Measurements from ENCODE around the gene SKIC2. TPM values are rescaled to one million over a fixed set of nuclear protein-coding genes. Genes with fewer than 3 reads are reported as not detected.
"Not testable (repeated sequence)": the region's sequence is repeated elsewhere in the genome, so short reads cannot be mapped to it uniquely, and the experiment has no call there.

The SKIC2 gene
- total and polyA plus RNA-seq, 4 donors, result 28.1 to 78.0 (median 61.6) TPM

DNA sequence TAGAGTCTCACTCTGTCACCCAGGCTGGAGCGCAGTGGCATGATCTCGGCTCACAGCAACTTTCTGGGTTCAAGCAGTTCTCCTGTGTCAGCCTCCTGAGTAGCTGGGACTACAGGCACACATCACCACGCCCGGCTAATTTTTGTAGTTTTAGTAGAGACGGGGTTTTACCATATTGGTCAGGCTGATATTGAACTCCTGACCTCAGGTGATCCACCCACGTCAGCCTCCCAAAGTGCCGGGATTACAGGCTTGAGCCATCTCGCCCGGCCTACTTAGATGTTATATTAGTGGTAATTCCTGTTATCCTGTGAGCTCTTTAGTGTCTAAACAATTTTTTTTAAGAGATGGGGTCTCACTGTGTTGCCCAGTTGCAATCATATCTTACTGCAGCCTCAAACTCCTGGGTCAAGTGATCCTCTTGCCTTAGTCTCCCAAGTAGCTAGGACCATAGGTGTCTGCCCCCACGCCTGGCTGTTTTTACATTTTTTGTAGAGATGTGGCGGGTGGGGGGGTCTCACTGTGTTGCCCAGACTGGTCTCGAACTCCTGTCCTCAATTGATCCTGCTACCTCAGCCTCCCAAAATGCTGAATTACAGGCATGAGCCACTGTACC, 18.9 kb downstream of the SKIC2 start:
- TF ChIP-seq, protein P1, sequence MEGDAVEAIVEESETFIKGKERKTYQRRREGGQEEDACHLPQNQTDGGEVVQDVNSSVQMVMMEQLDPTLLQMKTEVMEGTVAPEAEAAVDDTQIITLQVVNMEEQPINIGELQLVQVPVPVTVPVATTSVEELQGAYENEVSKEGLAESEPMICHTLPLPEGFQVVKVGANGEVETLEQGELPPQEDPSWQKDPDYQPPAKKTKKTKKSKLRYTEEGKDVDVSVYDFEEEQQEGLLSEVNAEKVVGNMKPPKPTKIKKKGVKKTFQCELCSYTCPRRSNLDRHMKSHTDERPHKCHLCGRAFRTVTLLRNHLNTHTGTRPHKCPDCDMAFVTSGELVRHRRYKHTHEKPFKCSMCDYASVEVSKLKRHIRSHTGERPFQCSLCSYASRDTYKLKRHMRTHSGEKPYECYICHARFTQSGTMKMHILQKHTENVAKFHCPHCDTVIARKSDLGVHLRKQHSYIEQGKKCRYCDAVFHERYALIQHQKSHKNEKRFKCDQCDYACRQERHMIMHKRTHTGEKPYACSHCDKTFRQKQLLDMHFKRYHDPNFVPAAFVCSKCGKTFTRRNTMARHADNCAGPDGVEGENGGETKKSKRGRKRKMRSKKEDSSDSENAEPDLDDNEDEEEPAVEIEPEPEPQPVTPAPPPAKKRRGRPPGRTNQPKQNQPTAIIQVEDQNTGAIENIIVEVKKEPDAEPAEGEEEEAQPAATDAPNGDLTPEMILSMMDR (IDR thresholded peaks at IDR 0.05; ENCODE audit: control extremely low read depth, extremely low read depth), result no peak
- DNase-seq (peak in 1 of 3 donors; percentile 8), ATAC-seq (ENCODE audit: insufficient read depth, low FRiP score) (no peak)
- Histone ChIP-seq H3K36me3 (ENCODE audit: control insufficient read depth in 4 of 4, insufficient read depth in 4 of 4, low read length in 4 of 4) (peaks cover 0 to 10% (median 9%) of the 10 kb centered on the region in 4 donors), H3K27ac (ENCODE audit: low read depth in 1 of 2, low read length in 1 of 2) (no peak overlapping the region), H3K4me1 (ENCODE audit: control insufficient read depth in 5 of 5, insufficient read depth in 5 of 5, low read length in 5 of 5) (peaks cover 0 to 7% (median 4%) of the 10 kb centered on the region in 5 donors), H3K27me3 (ENCODE audit: control insufficient read depth in 3 of 3, insufficient read depth in 3 of 3, low read length in 2 of 3) (no peaks in the 10 kb centered on the region), H3K9ac (ENCODE audit: insufficient read depth in 1 of 2, low read length in 2 of 2) (no peak overlapping the region), H3K4me3 (no peak overlapping the region), H3K9me3 (ENCODE audit: control insufficient read depth in 4 of 4, insufficient read depth in 3 of 4, low read length in 3 of 4) (no peaks in the 10 kb centered on the region)
- 97% methylated on average over 12 of the region's 12 CpGs for WGBS, 2 donors

GRCh38 chr6:31978831-31979230, 19.9 kb downstream of the SKIC2 start:
- no peaks in the 10 kb centered on the region for H3K4me1 ChIP-seq (ENCODE audit: control insufficient read depth in 5 of 5, insufficient read depth in 5 of 5, low read length in 5 of 5)
- no peaks in the 10 kb centered on the region for H3K9me3 ChIP-seq (ENCODE audit: control insufficient read depth in 4 of 4, insufficient read depth in 3 of 4, low read length in 3 of 4)
- peaks cover 0 to 10% (median 7%) of the 10 kb centered on the region in 4 donors for H3K36me3 ChIP-seq (ENCODE audit: control insufficient read depth in 4 of 4, insufficient read depth in 4 of 4, low read length in 4 of 4)
- H3K27me3 ChIP-seq (ENCODE audit: control insufficient read depth in 3 of 3, insufficient read depth in 3 of 3, low read length in 2 of 3), result no peaks in the 10 kb centered on the region
- DNase-seq (no peak), ATAC-seq (ENCODE audit: insufficient read depth, low FRiP score) (no peak)
- no peak overlapping the region for H3K27ac ChIP-seq (ENCODE audit: low read depth in 1 of 2, low read length in 1 of 2)
- no peak overlapping the region for H3K9ac ChIP-seq (ENCODE audit: insufficient read depth in 1 of 2, low read length in 2 of 2)
- no peak overlapping the region for H3K4me3 ChIP-seq
- TF ChIP-seq, protein P1 (IDR thresholded peaks at IDR 0.05; ENCODE audit: control extremely low read depth, extremely low read depth), result no peak
- WGBS, 2 donors, result 93% methylated on average over 5 of the region's 5 CpGs

DNA sequence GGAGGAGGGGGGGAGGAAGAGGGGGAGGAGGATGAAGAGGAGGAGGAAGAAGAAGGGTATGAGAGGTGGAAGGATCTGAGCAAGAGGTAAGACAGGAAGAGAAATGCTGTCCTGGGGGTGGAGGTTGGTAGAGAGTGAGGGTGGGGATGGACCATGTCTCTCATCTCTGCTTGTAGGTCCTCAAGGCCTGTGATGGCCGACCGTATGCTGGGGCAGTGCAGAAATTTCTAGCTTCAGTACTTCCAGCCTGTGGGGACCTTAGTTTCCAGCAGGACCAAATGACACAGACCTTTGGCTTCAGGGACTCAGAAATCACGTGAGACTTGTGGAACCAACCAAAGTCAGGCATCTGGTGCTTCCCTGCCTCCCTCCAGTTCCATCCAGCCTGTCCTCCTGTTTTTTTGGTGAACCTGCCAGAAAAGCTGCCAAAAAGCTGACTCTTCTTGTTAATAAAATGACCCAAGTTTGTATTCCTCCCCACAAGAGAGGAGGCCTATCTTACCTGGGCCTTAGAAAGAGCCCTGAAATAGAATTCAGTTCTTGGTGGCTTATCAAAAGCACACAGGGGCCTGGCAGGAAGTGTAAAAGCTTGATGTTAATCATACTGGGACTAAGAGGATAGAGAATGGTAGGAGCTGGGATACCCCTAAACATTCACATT, 20.4 kb downstream of the SKIC2 start:
- H3K36me3 ChIP-seq (ENCODE audit: control insufficient read depth in 4 of 4, insufficient read depth in 4 of 4, low read length in 4 of 4), result peaks cover 0 to 10% (median 7%) of the 10 kb centered on the region in 4 donors
- no peaks in the 10 kb centered on the region for H3K4me1 ChIP-seq (ENCODE audit: control insufficient read depth in 5 of 5, insufficient read depth in 5 of 5, low read length in 5 of 5)
- 90 to 92% methylated on average over 3 of the region's 3 CpGs for WGBS, 2 donors
- no peaks in the 10 kb centered on the region for H3K9me3 ChIP-seq (ENCODE audit: control insufficient read depth in 4 of 4, insufficient read depth in 3 of 4, low read length in 3 of 4)
- H3K4me3 ChIP-seq, result no peak overlapping the region
- TF ChIP-seq, protein P1 (IDR thresholded peaks at IDR 0.05; ENCODE audit: control extremely low read depth, extremely low read depth), result no peak
- DNase-seq (no peak), ATAC-seq (ENCODE audit: insufficient read depth, low FRiP score) (no peak)
- no peak overlapping the region for H3K27ac ChIP-seq (ENCODE audit: low read depth in 1 of 2, low read length in 1 of 2)
- H3K27me3 ChIP-seq (ENCODE audit: control insufficient read depth in 3 of 3, insufficient read depth in 3 of 3, low read length in 2 of 3), result no peaks in the 10 kb centered on the region
- H3K9ac ChIP-seq (ENCODE audit: insufficient read depth in 1 of 2, low read length in 2 of 2), result no peak overlapping the region

DNA sequence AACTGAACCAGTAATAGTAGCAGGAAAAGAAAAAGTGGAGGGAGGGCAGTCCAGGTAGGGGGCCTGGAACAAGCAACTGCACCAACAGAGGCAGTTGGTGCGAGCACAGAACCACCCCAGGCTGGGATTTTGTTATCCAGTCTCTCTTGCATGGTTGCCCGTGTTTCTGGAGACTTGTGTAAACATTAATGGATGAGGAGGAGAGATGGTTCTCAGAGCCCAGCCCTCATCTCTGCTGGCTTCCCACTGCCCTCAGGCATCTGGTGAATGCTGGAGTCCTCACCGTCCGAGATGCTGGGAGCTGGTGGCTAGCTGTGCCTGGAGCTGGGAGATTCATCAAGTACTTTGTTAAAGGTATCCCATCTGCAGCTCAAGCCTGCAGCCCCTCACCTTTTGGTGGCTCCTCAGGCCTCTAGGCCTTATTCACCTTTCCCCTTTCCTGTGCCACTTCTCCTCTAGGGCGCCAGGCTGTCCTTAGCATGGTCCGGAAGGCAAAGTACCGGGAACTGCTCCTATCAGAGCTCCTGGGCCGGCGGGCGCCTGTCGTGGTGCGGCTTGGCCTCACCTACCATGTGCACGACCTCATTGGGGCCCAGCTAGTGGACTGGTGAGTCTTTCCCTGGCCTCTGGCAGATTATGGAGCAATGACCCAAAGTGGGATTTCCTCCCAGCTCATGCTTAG, 21.4 kb downstream of the SKIC2 start:
- ATAC-seq (ENCODE audit: insufficient read depth, low FRiP score); H3K27ac ChIP-seq (ENCODE audit: low read depth in 1 of 2, low read length in 1 of 2); H3K9ac ChIP-seq (ENCODE audit: insufficient read depth in 1 of 2, low read length in 2 of 2); H3K9me3 ChIP-seq (ENCODE audit: control insufficient read depth in 4 of 4, insufficient read depth in 3 of 4, low read length in 3 of 4); H3K27me3 ChIP-seq (ENCODE audit: control insufficient read depth in 3 of 3, insufficient read depth in 3 of 3, low read length in 2 of 3); DNase-seq; H3K4me3 ChIP-seq; H3K4me1 ChIP-seq (ENCODE audit: control insufficient read depth in 5 of 5, insufficient read depth in 5 of 5, low read length in 5 of 5): not testable (repeated sequence)
- 94 to 95% methylated on average over 12 to 13 of the region's 13 CpGs for WGBS, 2 donors
- H3K36me3 ChIP-seq (ENCODE audit: control insufficient read depth in 4 of 4, insufficient read depth in 4 of 4, low read length in 4 of 4), result peaks cover 0 to 10% (median 7%) of the 10 kb centered on the region in 4 donors

DNA sequence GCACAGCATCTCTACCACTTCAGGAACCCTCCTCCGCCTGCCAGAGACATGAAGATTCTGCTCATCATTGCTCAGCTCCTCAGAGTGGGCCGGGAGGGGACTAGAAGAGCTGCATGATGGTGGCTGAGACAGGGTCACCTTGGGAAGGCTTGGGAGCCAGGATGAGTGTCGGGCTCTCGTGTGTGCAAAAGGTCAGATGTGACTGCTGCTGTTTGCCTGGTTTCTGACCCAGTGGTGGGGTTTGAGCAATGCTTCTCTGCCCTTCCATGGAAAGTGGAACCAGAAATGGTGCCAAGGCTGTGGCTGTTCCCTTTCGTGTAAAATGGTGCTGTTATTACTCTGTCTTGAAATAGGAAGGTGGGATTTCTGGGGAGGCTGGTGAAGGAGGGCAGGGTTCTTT, 22.0 kb downstream of the SKIC2 start:
- not testable (repeated sequence) for H3K27me3 ChIP-seq (ENCODE audit: control insufficient read depth in 3 of 3, insufficient read depth in 3 of 3, low read length in 2 of 3); H3K9me3 ChIP-seq (ENCODE audit: control insufficient read depth in 4 of 4, insufficient read depth in 3 of 4, low read length in 3 of 4); ATAC-seq (ENCODE audit: insufficient read depth, low FRiP score); H3K4me1 ChIP-seq (ENCODE audit: control insufficient read depth in 5 of 5, insufficient read depth in 5 of 5, low read length in 5 of 5); H3K4me3 ChIP-seq; H3K9ac ChIP-seq (ENCODE audit: insufficient read depth in 1 of 2, low read length in 2 of 2); H3K27ac ChIP-seq (ENCODE audit: low read depth in 1 of 2, low read length in 1 of 2); DNase-seq
- WGBS, 2 donors, result no CpG with 5 or more reads among the region's 5 CpGs
- H3K36me3 ChIP-seq (ENCODE audit: control insufficient read depth in 4 of 4, insufficient read depth in 4 of 4, low read length in 4 of 4), result peaks cover 0 to 10% (median 7%) of the 10 kb centered on the region in 4 donors

DNA sequence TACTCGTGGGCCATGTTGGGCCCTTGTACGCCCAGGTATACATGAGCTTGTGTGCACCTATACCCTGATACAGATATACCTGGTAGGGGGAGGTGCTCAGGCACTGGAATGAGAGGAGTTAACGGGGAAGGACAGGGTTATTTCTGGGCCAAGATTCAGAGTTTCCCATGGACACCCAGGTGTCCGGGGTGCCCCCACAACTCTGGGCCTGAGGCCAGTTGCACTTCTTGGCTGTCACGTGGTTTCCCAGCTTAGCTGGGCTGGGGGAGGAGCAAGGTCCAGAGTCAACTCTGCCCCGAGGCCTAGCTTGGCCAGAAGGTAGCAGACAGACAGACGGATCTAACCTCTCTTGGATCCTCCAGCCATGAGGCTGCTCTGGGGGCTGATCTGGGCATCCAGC, 22.8 kb downstream of the SKIC2 start, which contains the start of gene C4A:
C4A (plus strand) TSS at position 314 of the 400 bp plus-strand sequence; CDS start at position 365, 51 bp downstream.
- ATAC-seq (ENCODE audit: insufficient read depth, low FRiP score); H3K27me3 ChIP-seq (ENCODE audit: control insufficient read depth in 3 of 3, insufficient read depth in 3 of 3, low read length in 2 of 3); H3K4me1 ChIP-seq (ENCODE audit: control insufficient read depth in 5 of 5, insufficient read depth in 5 of 5, low read length in 5 of 5); H3K9me3 ChIP-seq (ENCODE audit: control insufficient read depth in 4 of 4, insufficient read depth in 3 of 4, low read length in 3 of 4); H3K36me3 ChIP-seq (ENCODE audit: control insufficient read depth in 4 of 4, insufficient read depth in 4 of 4, low read length in 4 of 4); DNase-seq; H3K27ac ChIP-seq (ENCODE audit: low read depth in 1 of 2, low read length in 1 of 2); H3K4me3 ChIP-seq; H3K9ac ChIP-seq (ENCODE audit: insufficient read depth in 1 of 2, low read length in 2 of 2): not testable (repeated sequence)
- no CpG with 5 or more reads among the region's 7 CpGs for WGBS, 2 donors
